ENCODE measurements around the gene SLC35F5. TPM values are rescaled to one million over a fixed set of nuclear protein-coding genes. Genes with fewer than 3 reads are reported as not detected.

The SLC35F5 gene
- total RNA-seq, result 50.5 and 60.1 TPM in 2 replicates

GRCh38 chr2:113756355-113757137 lies at the start of gene SLC35F5:
Gene SLC35F5 (minus strand): TSS chr2:113756642. CDS start chr2:113756409, 233 bp downstream.

Other genes starting within 250 kb of the SLC35F5 start
- gene RABL2A, start 129.4 kb downstream of the SLC35F5 start, total RNA-seq, result 1.4 and 3.9 TPM in 2 replicates
- 174 and 212 TPM in 2 replicates for gene ACTR3, start 133.4 kb upstream of the SLC35F5 start, total RNA-seq

Data from cardiac atrium fibroblast (primary cell).